Endodermal cell (in vitro differentiated cells): ENCODE measurements around the gene ABLIM2. TPM values are rescaled to one million over a fixed set of nuclear protein-coding genes. Genes with fewer than 3 reads are reported as not detected.

ENCODE experiments used
- DNase-seq: peaks from one replicate; pipeline ENCODE4 v3.0.0-alpha.2; 2017
- H3K27ac ChIP-seq: 2 replicates; pipeline ENCODE4 v1.5.1; 2013; ENCODE audit warnings: mild to moderate bottlenecking, low read depth, low read length, moderate library complexity
- H3K27me3 ChIP-seq: 2 replicates; pipeline ENCODE4 v1.6.1; 2013; ENCODE audit warnings: mild to moderate bottlenecking, low read length, moderate library complexity; ENCODE audit not compliant: insufficient read depth, control insufficient read depth, poor library complexity, severe bottlenecking
- H3K36me3 ChIP-seq: 2 replicates; pipeline ENCODE4 v1.7.0; 2013; ENCODE audit warnings: mild to moderate bottlenecking, low read length, moderate library complexity; ENCODE audit not compliant: control insufficient read depth, insufficient read depth
- H3K4me1 ChIP-seq: one replicate; pipeline ENCODE4 v1.7.0; 2013; ENCODE audit warnings: low read length; ENCODE audit not compliant: control insufficient read depth, insufficient read depth
- H3K4me3 ChIP-seq: 2 replicates; pipeline ENCODE4 v1.5.1; 2013; ENCODE audit warnings: mild to moderate bottlenecking, low read length, moderate library complexity
- H3K9ac ChIP-seq: 2 replicates; pipeline ENCODE4 v1.6.1; 2013; ENCODE audit warnings: mild to moderate bottlenecking, low read length, moderate library complexity; ENCODE audit not compliant: poor library complexity, severe bottlenecking; ENCODE audit errors: extremely low read depth
- H3K9me3 ChIP-seq: 2 replicates; pipeline ENCODE4 v1.6.1; 2013; ENCODE audit warnings: mild to moderate bottlenecking, low read length, moderate library complexity; ENCODE audit not compliant: control insufficient read depth
- H3K27ac Mint-ChIP-seq: 2 replicates; pipeline ENCODE4 v1.8.0; 2020; ENCODE audit warnings: mixed read lengths
- H3K27me3 Mint-ChIP-seq: 2 replicates; pipeline ENCODE4 v1.8.0; 2021; ENCODE audit warnings: mild to moderate bottlenecking, mixed read lengths; ENCODE audit not compliant: insufficient read depth
- H3K36me3 Mint-ChIP-seq: 2 replicates; pipeline ENCODE4 v1.8.0; 2020; ENCODE audit warnings: low read depth, mixed read lengths
- H3K4me1 Mint-ChIP-seq: 2 replicates; pipeline ENCODE4 v1.8.0; 2020; ENCODE audit warnings: mixed read lengths
- H3K4me3 Mint-ChIP-seq: 2 replicates; pipeline ENCODE4 v1.8.0; 2020; ENCODE audit warnings: mild to moderate bottlenecking, moderate library complexity, mixed read lengths
- H3K9me3 Mint-ChIP-seq: 2 replicates; pipeline ENCODE4 v1.8.0; 2020; ENCODE audit warnings: mild to moderate bottlenecking, mixed read lengths
- WGBS, 2 experiments: methylation state at CpG; one replicate each; pipeline versions ENCODE4 v1.1.5 to v1.1.7; 2013; ENCODE audit warnings: missing lambda C conversion rate in 2 of 2, mixed read lengths in 1 of 2; ENCODE audit not compliant: insufficient coverage in 1 of 2, insufficient read length in 1 of 2; 5-methylcytosine and 5-hydroxymethylcytosine counted together
- total RNA-seq, 2 donors: library from RNA; stranded (reverse); fragmentation: NEBNext Ultra II Directional in 1 of 2; extraction: Animal tissue kit (Norgen Biotek cat#: 25700) in 1 of 2; gene quantifications; 2 replicates in 1 of 2; 3 replicates in 1 of 2; pipeline ENCODE4 v1.2.1, GENCODE V29; 2021
- TF ChIP-seq, protein P1 (sequence below): fragments of 200-600 bp; sonication (generic); conservative IDR thresholded peaks from 2 replicates; pipeline ENCODE4 v1.5.0; 2021; ENCODE audit warnings: antibody characterized with exemption, mild to moderate bottlenecking

The ABLIM2 gene
- total RNA-seq, 2 donors from 2014 or later, result 0.35 to 1.6 TPM

DNA sequence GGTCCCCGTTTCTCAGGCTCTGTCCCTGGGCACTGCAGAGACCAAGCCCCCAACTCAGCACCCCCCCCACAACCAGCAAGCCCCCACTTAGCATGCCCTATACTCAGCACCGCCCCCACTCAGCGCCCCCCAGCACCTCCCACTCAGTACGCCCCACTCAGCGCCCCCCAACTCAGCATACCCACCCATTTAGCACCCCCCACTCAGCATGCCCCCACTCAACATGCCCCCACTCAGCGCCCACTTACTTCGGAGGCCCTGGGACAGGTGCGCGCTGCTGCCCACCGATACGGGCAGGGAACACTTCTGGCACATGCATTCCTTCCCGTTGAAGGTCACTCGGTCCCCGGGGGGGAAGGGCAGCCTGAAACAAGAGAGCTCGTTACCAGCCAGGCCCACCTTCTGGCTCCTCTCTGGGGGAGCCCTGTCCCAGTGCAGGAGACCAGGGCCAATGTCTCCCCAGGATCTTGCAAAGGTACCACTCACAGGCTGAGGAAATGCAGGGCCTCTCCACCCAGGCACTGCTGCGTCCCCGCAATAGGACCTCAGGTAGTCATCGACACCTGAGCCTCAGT lies 70.6 kb downstream of the ABLIM2 start:
- Mint-ChIP-seq H3K9me3 (peaks cover 8% of the 10 kb centered on the region), H3K4me1 (peaks cover 2% of the 10 kb centered on the region), H3K27ac (no peak overlapping the region), H3K27me3 (no peaks in the 10 kb centered on the region), H3K4me3 (no peak overlapping the region), H3K36me3 (peaks cover 2% of the 10 kb centered on the region)
- H3K9ac ChIP-seq, result no peak overlapping the region
- peaks cover 9% of the 10 kb centered on the region for H3K9me3 ChIP-seq
- no peak overlapping the region for H3K4me3 ChIP-seq
- TF ChIP-seq, protein P1, sequence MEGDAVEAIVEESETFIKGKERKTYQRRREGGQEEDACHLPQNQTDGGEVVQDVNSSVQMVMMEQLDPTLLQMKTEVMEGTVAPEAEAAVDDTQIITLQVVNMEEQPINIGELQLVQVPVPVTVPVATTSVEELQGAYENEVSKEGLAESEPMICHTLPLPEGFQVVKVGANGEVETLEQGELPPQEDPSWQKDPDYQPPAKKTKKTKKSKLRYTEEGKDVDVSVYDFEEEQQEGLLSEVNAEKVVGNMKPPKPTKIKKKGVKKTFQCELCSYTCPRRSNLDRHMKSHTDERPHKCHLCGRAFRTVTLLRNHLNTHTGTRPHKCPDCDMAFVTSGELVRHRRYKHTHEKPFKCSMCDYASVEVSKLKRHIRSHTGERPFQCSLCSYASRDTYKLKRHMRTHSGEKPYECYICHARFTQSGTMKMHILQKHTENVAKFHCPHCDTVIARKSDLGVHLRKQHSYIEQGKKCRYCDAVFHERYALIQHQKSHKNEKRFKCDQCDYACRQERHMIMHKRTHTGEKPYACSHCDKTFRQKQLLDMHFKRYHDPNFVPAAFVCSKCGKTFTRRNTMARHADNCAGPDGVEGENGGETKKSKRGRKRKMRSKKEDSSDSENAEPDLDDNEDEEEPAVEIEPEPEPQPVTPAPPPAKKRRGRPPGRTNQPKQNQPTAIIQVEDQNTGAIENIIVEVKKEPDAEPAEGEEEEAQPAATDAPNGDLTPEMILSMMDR, result no peak
- H3K4me1 ChIP-seq, result no peaks in the 10 kb centered on the region
- H3K36me3 ChIP-seq, result no peaks in the 10 kb centered on the region
- no peak for DNase-seq
- no peaks in the 10 kb centered on the region for H3K27me3 ChIP-seq
- no peak overlapping the region for H3K27ac ChIP-seq
- 86 to 90% methylated on average over 11 to 14 of the region's 18 CpGs for WGBS, 2 experiments

DNA sequence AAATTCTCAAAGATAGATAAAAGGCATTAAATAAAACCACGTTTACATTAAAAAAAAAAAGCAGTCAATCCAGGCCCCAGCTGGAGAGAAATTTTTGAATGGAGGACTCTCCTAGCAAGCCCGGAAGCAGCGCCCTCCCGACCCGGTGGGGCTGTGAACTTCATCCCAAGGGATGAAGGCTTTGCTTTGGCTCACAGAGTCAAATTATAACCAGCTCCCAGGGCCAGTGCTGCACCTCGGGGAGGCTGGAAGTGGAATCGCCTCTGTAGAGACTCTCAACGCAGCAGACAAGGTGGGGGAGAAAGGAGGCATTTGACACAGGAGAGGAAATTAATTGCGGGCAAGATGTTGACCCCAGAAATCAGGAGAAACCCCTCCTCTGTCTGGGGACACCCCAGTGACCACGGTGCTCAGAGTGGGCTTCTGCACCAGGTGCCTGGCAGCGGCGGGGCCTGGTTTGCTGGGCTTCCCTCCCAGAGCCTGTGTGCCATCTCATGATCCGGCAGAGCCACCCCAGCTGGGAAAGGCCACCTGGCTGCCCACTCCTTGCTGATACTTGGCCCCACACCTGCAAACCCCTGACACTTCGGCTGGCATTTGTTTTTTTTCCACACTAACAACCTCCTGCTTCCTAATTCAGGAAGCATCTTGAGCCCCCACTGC lies 71.7 kb downstream of the ABLIM2 start:
- Histone ChIP-seq H3K4me1 (no peaks in the 10 kb centered on the region), H3K4me3 (no peak overlapping the region), H3K27me3 (no peaks in the 10 kb centered on the region), H3K36me3 (no peaks in the 10 kb centered on the region), H3K9ac (no peak overlapping the region), H3K27ac (no peak overlapping the region), H3K9me3 (no peaks in the 10 kb centered on the region)
- H3K4me3 Mint-ChIP-seq, result no peak overlapping the region
- no peaks in the 10 kb centered on the region for H3K9me3 Mint-ChIP-seq
- no peak overlapping the region for H3K27ac Mint-ChIP-seq
- H3K36me3 Mint-ChIP-seq, result no peaks in the 10 kb centered on the region
- 69 to 80% methylated on average over 8 to 14 of the region's 14 CpGs for WGBS, 2 experiments
- no peaks in the 10 kb centered on the region for H3K27me3 Mint-ChIP-seq
- no peak for DNase-seq
- TF ChIP-seq, protein P1, result no peak
- peaks cover 2% of the 10 kb centered on the region for H3K4me1 Mint-ChIP-seq

DNA sequence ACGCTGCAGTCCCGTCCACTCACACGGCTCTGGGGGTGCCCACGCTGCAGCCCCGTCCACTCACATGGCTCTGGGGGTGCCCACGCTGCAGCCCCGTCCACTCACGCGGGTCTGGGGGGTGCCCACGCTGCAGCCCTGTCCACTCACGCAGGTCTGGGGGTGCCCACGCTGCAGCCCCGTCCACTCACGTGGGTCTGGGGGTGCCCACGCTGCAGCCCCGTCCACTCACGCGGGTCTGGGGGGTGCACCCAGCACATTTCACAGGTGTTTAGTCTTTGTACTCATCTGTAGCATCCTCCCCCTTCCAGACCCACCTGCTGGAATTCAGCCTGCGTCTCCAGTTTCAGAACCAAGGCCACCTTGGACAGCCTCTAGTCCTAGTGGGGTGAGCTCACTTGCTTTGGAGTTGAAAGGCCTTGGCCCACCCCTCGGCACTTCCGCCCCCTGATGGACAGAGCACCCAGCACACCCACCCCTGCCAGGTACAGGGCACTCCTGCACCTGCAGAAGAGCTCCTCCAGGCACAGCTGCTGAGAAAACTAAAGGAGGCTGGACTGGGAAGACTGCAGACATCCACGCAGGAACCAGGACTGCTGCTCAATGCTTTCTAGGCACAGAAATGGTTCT lies 73.0 kb downstream of the ABLIM2 start:
- 90 to 97% methylated on average over 8 to 22 of the region's 22 CpGs for WGBS, 2 experiments
- no peak overlapping the region for H3K27ac ChIP-seq
- Mint-ChIP-seq H3K9me3 (no peaks in the 10 kb centered on the region), H3K27ac (no peak overlapping the region), H3K4me1 (peaks cover 5% of the 10 kb centered on the region), H3K36me3 (no peaks in the 10 kb centered on the region), H3K27me3 (no peaks in the 10 kb centered on the region), H3K4me3 (no peak overlapping the region)
- H3K36me3 ChIP-seq, result no peaks in the 10 kb centered on the region
- no peaks in the 10 kb centered on the region for H3K27me3 ChIP-seq
- no peak overlapping the region for H3K9ac ChIP-seq
- TF ChIP-seq, protein P1, result peak; percentile 64
- no peak overlapping the region for H3K4me3 ChIP-seq
- DNase-seq, result peak; percentile 82
- H3K4me1 ChIP-seq, result no peaks in the 10 kb centered on the region
- no peaks in the 10 kb centered on the region for H3K9me3 ChIP-seq
